Osteocyte (in vitro differentiated cells): ENCODE data around the gene KCNJ16. TPM values are rescaled to one million over a fixed set of nuclear protein-coding genes. Genes with fewer than 3 reads are reported as not detected.

Experiments
- DNase-seq: peaks from one replicate; pipeline ENCODE4 v3.0.0; 2021; ENCODE audit warnings: mixed read lengths; ENCODE audit not compliant: unreplicated experiment; ENCODE audit errors: extremely low spot score
- H3K27ac Mint-ChIP-seq: one replicate; pipeline ENCODE4 v1.8.0; 2021; ENCODE audit warnings: mild to moderate bottlenecking, mixed read lengths; ENCODE audit not compliant: unreplicated experiment
- H3K27me3 Mint-ChIP-seq: one replicate; pipeline ENCODE4 v1.8.0; 2021; ENCODE audit warnings: mixed read lengths; ENCODE audit not compliant: unreplicated experiment
- H3K36me3 Mint-ChIP-seq: one replicate; pipeline ENCODE4 v1.8.0; 2021; ENCODE audit warnings: mixed read lengths; ENCODE audit not compliant: unreplicated experiment
- H3K4me1 Mint-ChIP-seq: one replicate; pipeline ENCODE4 v1.8.0; 2021; ENCODE audit warnings: mixed read lengths; ENCODE audit not compliant: unreplicated experiment
- H3K4me3 Mint-ChIP-seq: one replicate; pipeline ENCODE4 v1.8.0; 2021; ENCODE audit warnings: mild to moderate bottlenecking, moderate library complexity, mixed read lengths; ENCODE audit not compliant: unreplicated experiment
- H3K9me3 Mint-ChIP-seq: one replicate; pipeline ENCODE4 v1.8.0; 2021; ENCODE audit warnings: mixed read lengths; ENCODE audit not compliant: unreplicated experiment
- total RNA-seq: library from RNA; stranded (reverse); gene quantifications from 2 replicates; pipeline ENCODE4 v1.2.1, GENCODE V29; 2021
- TF ChIP-seq, protein P1 (sequence below): fragments of 200-600 bp; sonication (generic); IDR thresholded peaks from 2 replicates; pipeline ENCODE4 v1.5.0; 2021; ENCODE audit warnings: antibody characterized with exemption, mild to moderate bottlenecking, moderate library complexity

KCNJ16 gene
- total RNA-seq, 1 donor from 2014 or later = not detected

DNA sequence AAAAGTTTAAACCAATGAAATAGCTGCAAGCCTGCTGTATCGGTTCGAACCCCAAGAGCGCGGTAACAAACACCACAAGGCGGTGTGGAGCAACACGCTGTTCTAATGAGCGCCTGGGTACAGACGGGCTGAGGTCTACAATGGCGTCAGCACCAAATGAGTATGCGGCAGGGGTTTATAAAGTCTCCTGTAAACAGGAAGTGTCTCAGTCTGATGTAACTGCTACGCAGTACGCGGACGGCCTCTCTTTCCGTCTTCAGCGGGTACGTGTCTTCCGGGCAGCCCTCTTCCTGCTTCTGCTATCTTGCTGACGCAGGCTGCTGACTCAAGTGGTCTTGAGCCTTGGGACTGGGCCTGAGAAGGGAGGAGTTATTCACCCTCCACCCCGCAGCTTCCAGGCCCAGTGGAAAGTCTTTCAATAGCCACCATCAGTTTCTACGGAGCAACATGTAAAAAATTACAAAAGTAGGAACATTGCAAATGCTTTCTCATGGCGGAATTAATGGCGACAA is 53.8 kb downstream of the KCNJ16 start:
- no peaks in the 10 kb centered on the region for H3K36me3 Mint-ChIP-seq
- no peak for DNase-seq
- peaks cover 12% of the 10 kb centered on the region for H3K9me3 Mint-ChIP-seq
- TF ChIP-seq, protein P1, sequence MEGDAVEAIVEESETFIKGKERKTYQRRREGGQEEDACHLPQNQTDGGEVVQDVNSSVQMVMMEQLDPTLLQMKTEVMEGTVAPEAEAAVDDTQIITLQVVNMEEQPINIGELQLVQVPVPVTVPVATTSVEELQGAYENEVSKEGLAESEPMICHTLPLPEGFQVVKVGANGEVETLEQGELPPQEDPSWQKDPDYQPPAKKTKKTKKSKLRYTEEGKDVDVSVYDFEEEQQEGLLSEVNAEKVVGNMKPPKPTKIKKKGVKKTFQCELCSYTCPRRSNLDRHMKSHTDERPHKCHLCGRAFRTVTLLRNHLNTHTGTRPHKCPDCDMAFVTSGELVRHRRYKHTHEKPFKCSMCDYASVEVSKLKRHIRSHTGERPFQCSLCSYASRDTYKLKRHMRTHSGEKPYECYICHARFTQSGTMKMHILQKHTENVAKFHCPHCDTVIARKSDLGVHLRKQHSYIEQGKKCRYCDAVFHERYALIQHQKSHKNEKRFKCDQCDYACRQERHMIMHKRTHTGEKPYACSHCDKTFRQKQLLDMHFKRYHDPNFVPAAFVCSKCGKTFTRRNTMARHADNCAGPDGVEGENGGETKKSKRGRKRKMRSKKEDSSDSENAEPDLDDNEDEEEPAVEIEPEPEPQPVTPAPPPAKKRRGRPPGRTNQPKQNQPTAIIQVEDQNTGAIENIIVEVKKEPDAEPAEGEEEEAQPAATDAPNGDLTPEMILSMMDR = no peak
- H3K27ac Mint-ChIP-seq = no peak overlapping the region
- no peaks in the 10 kb centered on the region for H3K4me1 Mint-ChIP-seq
- H3K4me3 Mint-ChIP-seq = no peak overlapping the region
- H3K27me3 Mint-ChIP-seq = no peaks in the 10 kb centered on the region

DNA sequence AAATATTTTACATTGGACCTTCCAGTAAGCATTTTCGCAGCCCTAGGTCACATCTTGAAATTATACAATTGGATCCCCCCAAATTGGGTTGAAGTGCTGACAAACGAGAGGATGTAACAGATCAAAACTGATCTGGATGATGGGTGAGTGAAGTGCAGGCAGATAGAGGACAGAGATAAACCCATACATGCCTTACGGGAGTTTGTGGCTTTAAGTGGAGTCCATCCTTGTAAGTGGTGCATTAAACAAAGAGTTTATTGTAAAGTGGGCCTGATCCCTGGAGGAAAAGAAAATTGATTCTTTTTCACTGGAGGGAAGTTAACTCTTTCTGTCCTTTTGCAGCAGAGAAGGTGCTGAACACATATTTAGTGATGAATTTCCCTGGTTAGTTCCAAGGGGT is 55.3 kb downstream of the KCNJ16 start:
- Mint-ChIP-seq H3K9me3 (peaks cover 12% of the 10 kb centered on the region), H3K4me3 (no peak overlapping the region), H3K27ac (no peak overlapping the region), H3K27me3 (no peaks in the 10 kb centered on the region), H3K4me1 (no peaks in the 10 kb centered on the region), H3K36me3 (no peaks in the 10 kb centered on the region)
- TF ChIP-seq, protein P1 = no peak
- DNase-seq = no peak

DNA sequence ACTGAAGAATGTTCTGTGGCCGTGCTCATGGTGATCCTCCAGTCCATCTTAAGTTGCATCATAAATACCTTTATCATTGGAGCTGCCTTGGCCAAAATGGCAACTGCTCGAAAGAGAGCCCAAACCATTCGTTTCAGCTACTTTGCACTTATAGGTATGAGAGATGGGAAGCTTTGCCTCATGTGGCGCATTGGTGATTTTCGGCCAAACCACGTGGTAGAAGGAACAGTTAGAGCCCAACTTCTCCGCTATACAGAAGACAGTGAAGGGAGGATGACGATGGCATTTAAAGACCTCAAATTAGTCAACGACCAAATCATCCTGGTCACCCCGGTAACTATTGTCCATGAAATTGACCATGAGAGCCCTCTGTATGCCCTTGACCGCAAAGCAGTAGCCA is 57.5 kb downstream of the KCNJ16 start:
- peaks cover 12% of the 10 kb centered on the region for H3K9me3 Mint-ChIP-seq
- H3K36me3 Mint-ChIP-seq = no peaks in the 10 kb centered on the region
- no peak overlapping the region for H3K27ac Mint-ChIP-seq
- H3K4me1 Mint-ChIP-seq = peaks cover 7% of the 10 kb centered on the region
- TF ChIP-seq, protein P1 = no peak
- no peak overlapping the region for H3K4me3 Mint-ChIP-seq
- DNase-seq = no peak
- H3K27me3 Mint-ChIP-seq = no peaks in the 10 kb centered on the region

DNA sequence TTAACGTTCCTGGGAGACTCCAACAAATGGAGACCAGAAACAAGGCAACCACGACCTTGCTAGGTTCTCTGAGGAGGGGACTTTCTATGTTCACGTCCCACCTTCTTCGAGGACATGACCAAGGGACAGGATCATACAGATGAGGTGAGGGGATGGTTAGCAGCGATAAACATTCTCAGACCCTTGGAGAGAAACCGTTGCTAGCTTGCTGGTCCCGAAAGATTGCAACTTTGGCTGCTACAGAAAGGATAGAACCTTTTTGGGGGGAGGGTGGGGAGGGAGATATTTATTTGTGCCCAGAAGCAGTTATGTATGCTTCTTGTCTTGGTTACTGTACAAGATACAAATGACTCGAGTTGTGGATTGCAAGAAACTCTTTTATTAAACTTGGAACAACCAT is 59.0 kb downstream of the KCNJ16 start:
- Mint-ChIP-seq H3K4me1 (peaks cover 19% of the 10 kb centered on the region), H3K27me3 (no peaks in the 10 kb centered on the region), H3K27ac (no peak overlapping the region), H3K4me3 (no peak overlapping the region), H3K36me3 (no peaks in the 10 kb centered on the region), H3K9me3 (peaks cover 9% of the 10 kb centered on the region)
- DNase-seq = no peak
- TF ChIP-seq, protein P1 = no peak

DNA sequence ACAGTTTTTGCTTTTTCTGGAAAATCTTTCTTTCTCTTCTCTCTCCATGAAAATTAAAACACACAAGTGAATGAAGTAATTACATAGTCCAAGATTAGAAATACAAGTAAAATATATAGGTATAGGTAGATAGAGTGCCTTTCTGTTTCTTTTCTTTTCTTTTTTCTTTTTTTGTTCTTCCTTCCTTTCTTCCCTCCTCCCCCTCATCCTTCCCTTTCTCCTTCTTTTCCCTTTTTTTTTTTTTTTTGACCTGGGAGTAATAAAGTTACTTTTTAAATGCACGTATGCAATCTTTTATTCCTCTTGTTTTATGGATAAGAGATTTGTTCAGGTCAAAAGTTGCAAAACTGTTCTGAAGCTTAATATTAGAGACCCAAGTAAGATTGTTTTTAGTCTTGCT is 59.8 kb downstream of the KCNJ16 start:
- no peak overlapping the region for H3K27ac Mint-ChIP-seq
- H3K4me1 Mint-ChIP-seq = peaks cover 19% of the 10 kb centered on the region
- no peaks in the 10 kb centered on the region for H3K36me3 Mint-ChIP-seq
- DNase-seq = no peak
- TF ChIP-seq, protein P1 = no peak
- H3K4me3 Mint-ChIP-seq = no peak overlapping the region
- H3K9me3 Mint-ChIP-seq = peaks cover 6% of the 10 kb centered on the region
- no peaks in the 10 kb centered on the region for H3K27me3 Mint-ChIP-seq
